NCI-H1694 (cell line): ENCODE measurements around the gene ELMO1.

Experiments used
- DNase-seq: peaks from one replicate; lab custom pipeline; 2025; lab: John Stamatoyannopoulos, UW

Gene ELMO1

GRCh38 chr7:37056234-37056912, 392.3 kb downstream of the ELMO1 start:
- DNase-seq = no peak

GRCh38 chr7:37054624-37055241, 393.9 kb downstream of the ELMO1 start:
- no peak for DNase-seq

DNA sequence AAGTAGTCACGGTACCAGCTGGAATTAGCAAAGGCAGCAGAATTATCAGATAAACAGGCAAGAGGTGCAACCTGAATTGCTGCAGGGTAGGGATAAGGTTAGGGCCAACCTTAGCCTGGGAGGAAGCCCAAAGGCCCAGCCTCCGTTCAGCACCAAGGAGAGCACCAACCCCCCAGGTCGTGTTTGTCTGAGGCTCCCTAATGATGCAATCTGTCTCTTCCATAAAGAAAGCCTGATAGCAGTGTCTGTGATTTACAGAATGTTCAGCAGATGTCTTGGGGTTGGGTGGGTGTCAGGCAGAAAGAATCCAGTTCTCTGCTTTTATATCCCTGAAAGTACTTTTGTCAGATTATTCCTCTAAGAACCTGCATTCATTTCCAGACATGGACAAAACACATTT, 396.0 kb downstream of the ELMO1 start:
- DNase-seq = no peak

DNA sequence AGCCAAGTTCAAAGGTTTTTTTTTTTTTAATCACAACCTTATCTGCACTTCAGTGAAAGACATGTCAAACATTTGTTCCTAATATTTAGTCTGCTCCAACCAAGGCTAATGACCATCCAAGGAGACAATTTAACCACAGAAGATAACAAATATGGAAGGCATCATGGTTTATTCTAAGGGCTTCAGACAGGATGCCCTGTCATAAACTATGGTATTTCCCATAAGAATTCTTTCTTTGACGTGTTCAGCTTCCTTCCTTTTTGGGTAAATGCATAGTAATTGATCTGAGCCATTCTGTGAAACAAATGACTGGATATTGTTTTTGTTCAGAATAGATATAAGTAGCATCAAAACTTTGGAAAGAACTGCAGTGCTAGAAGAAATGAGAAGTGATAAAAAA, 397.9 kb downstream of the ELMO1 start:
- no peak for DNase-seq

- DNase-seq = no peak
Observed at GRCh38 chr7:37048674-37049073, 400.0 kb downstream of the ELMO1 start.

- DNase-seq = no peak
Observed at GRCh38 chr7:37047260-37047659, 401.4 kb downstream of the ELMO1 start.

DNA sequence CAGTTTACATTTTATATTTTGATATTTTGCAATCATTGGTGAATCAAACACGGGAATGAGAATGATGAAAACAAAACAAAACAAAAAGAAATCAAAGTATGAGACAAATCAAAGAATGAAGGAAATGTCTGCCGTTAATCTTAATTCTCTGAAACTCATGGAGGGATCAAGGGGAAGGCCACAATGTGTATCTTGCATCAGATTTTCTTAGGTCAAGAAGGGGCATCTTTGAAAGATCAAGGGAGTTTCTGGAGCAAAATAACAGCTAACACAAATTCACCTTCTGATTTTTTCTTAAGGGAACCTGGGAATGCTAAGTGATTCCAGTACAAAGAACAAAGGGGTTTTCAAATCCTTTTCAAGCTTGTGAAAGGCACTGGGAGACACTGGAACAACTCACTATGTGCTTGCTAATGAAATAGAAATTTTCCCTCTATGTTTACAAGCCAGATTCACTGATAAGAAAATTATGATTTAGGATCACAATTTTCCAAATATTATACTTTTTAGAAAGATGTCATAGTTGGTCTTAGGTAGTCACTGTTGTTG, 402.1 kb downstream of the ELMO1 start:
- no peak for DNase-seq

DNA sequence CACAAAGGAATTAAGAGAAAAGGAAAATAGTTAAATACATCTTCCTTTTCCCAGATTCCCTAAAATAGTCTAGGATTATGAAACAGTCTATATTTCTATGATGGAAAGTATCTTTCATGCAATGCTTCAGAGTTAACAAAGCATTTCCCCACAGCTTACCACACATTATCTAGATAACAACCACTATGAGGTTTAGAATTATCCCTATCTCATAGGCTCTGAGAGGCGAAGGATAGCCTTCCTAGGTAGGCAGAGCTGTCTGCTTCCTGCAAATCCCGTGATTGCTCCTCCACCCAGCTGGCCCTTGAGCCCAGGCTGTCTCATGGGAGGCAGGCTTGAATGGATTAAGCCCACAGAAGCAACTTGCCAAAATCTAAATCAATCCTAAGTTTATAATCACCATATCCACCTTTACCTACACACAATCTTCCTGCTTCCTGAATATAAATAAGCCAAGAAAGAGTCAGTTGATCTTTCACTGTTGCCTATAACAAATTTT, 402.9 kb downstream of the ELMO1 start:
- DNase-seq = no peak

GRCh38 chr7:37041461-37041860, 407.2 kb downstream of the ELMO1 start:
- DNase-seq = no peak

GRCh38 chr7:37040330-37040729, 408.3 kb downstream of the ELMO1 start:
- peak; percentile 62 for DNase-seq

DNA sequence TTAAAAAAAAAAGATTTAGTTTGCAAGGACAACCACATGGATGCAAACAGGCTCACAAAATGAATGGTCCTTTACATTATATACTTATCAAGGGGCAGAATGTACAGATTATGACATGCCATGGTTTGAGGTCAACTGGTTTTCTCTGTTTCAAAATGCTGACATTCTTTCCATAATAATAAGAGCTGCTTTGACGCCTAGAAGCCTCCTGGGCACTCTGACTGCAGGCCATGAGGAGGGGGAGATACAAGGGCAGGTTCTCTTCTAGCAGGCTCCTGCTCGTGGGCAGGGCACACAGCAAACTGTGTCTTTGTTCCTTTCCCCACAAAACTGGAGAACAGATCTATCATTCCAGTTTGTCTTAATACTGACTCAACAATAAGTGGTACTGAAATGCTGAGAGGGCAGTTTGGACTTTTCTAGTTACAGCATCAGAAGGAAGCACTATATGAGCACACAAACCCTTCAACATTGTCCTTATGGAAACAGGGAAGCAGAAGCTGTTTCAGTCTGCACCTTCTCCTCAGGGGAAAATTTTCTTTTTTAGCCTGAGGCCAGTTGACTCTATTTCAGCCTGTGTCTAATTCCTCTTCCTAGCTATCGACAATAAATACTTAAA, 409.4 kb downstream of the ELMO1 start:
- DNase-seq = no peak

DNA sequence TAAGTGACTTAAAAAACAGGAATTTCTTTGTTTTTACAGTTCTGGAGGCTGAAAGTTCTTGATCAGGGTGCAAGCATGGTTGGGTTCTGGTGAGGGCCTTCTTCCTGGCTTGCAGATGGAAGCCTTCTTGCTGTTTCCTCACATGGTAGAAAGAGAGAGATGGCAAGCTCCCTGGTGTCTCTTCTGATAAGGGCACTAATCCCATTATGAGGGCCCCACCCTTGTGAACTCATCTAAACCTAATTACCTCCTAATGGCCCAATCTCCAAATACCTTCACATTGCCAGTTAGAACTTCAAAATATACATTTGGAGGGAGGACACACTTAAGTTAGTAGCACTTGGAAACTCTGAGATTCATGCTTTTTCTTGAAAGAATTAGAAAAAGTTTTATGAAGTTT, 410.0 kb downstream of the ELMO1 start:
- DNase-seq = no peak

- DNase-seq = no peak
Observed at GRCh38 chr7:37037286-37037685, 411.4 kb downstream of the ELMO1 start.

GRCh38 chr7:37035631-37036030, 413.0 kb downstream of the ELMO1 start:
- no peak for DNase-seq

- DNase-seq = no peak
Observed at GRCh38 chr7:37033141-37033540, 415.5 kb downstream of the ELMO1 start.

DNA sequence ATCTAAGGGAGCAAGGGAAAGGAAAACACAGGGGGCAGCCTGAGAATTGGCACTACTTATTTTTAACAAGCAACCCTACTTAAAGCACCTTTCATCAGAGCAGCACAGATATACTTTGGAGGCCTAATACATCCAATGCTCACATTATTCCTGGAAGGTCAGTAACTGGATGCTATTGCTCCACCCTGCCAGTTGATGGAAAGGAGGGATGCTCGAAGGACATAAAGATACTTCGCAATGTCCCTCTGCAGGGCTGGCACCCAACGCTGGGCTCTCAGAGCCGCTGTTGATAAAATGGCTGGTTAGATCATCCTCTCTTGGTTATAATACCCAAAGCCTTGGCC, 416.4 kb downstream of the ELMO1 start:
- no peak for DNase-seq

GRCh38 chr7:37031571-37032257, 416.9 kb downstream of the ELMO1 start:
- DNase-seq = no peak

GRCh38 chr7:37028909-37029440, 419.7 kb downstream of the ELMO1 start:
- no peak for DNase-seq

- DNase-seq = no peak
Observed at GRCh38 chr7:37027557-37028341, 420.9 kb downstream of the ELMO1 start.

DNA sequence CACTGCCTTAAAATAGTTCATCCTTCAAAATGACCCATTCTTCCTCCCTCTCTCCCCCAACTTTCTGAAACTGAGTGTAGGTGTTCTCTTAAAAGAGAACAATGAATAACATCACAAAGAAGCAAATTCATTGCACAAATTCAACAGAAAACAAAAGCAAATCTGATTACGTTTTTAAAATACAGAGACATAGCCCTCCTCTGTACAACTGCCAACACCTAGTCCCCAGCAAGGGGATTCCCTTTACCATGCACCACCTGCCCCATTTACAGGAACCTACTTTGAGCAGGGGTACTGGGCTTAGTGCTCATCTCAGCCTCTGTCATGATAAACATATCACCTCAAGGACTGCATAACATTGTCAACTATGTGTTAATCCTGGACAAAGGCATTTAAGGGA, 421.6 kb downstream of the ELMO1 start:
- DNase-seq = no peak

DNA sequence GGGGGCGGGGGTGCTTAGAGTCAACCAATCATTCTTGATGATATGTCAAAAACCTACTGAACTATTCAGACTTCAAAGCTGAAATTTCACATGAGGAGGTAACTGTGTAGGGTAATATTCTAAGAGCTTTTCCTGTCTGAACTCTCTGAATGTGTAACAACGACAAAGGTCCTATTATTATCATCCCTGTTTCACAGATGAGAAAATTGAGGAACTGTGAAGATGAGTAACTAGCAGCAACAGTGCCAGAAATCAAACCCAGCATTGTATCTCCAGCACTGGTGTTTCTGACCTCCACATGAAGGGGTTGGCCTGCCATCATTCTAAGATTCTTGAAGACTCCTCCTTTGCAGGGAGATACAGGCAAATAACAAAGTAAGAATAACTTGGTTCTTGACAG, 429.7 kb downstream of the ELMO1 start:
- DNase-seq = no peak
